Caco-2 (cell line): ENCODE results near the gene IPO9. TPM values are rescaled to one million over a fixed set of nuclear protein-coding genes. Genes with fewer than 3 reads are reported as not detected.

Source experiments
- BruUV-seq: library from RNA; stranded (reverse); fragments of 400-500 nt; replicated peaks from 2 replicates; lab custom pipeline; 2021; lab: Mats Ljungman, UMichigan
- CTCF ChIA-PET: fragments of 300-600 bp; sonication (Branson Sonifier 250); formaldehyde crosslinking; loops from one replicate; lab custom pipeline; 2022; ENCODE audit warnings: antibody characterized with exemption; lab: Charles Lee
- POLR2A ChIA-PET: fragments of 300-600 bp; sonication (Branson Sonifier 250); formaldehyde crosslinking; loops from one replicate; lab custom pipeline; 2022; ENCODE audit warnings: antibody characterized with exemption; lab: Charles Lee
- DNase-seq, 2 experiments: peaks; one replicate each; pipeline versions ENCODE4 v3.0.0 to v3.0.0-alpha.2; 2020 to 2022
- H3K27me3 ChIP-seq: replicated peaks from 2 replicates; pipeline ENCODE4 v1.6.0; 2011; ENCODE audit warnings: low read length; ENCODE audit not compliant: control insufficient read depth, insufficient read depth
- H3K36me3 ChIP-seq: 2 replicates; pipeline ENCODE4 v1.5.1; 2011; ENCODE audit warnings: low read length; ENCODE audit not compliant: control insufficient read depth, insufficient read depth
- H3K4me1 ChIP-seq: fragments of 250-450 bp; sonication (Bioruptor Pico); 2 replicates; pipeline ENCODE4 v1.5.1; 2020; ENCODE audit warnings: mild to moderate bottlenecking
- H3K4me3 ChIP-seq: 2 replicates; pipeline ENCODE4 v1.5.1; 2011; ENCODE audit warnings: low read depth, mild to moderate bottlenecking, control low read depth, low read length
- H3K9me3 ChIP-seq: fragments of 250-450 bp; sonication (Bioruptor Pico); 2 replicates; pipeline ENCODE4 v1.5.1; 2020; ENCODE audit warnings: mild to moderate bottlenecking, moderate library complexity
- H3K27ac Mint-ChIP-seq: one replicate; pipeline ENCODE4 v1.8.0; 2022; ENCODE audit warnings: mixed read lengths; ENCODE audit not compliant: unreplicated experiment
- H3K27me3 Mint-ChIP-seq: one replicate; pipeline ENCODE4 v1.8.0; 2022; ENCODE audit warnings: mixed read lengths; ENCODE audit not compliant: insufficient read depth, unreplicated experiment
- H3K36me3 Mint-ChIP-seq: one replicate; pipeline ENCODE4 v1.8.0; 2022; ENCODE audit warnings: mild to moderate bottlenecking, mixed read lengths; ENCODE audit not compliant: insufficient read depth, unreplicated experiment
- H3K4me1 Mint-ChIP-seq: one replicate; pipeline ENCODE4 v1.8.0; 2022; ENCODE audit warnings: low read depth, mixed read lengths; ENCODE audit not compliant: unreplicated experiment
- H3K4me3 Mint-ChIP-seq: one replicate; pipeline ENCODE4 v1.8.0; 2022; ENCODE audit warnings: mild to moderate bottlenecking, moderate library complexity, mixed read lengths; ENCODE audit not compliant: unreplicated experiment
- H3K9me3 Mint-ChIP-seq: one replicate; pipeline ENCODE4 v1.8.0; 2022; ENCODE audit warnings: mixed read lengths; ENCODE audit not compliant: unreplicated experiment
- CTCF ChIP-seq, 2 experiments: fragments of 200-600 bp in 1 of 2; IDR thresholded peaks; 1 replicate in 1 of 2; 2 replicates in 1 of 2; pipeline versions ENCODE4 v1.5.1 to v1.8.0; 2011 to 2022; ENCODE audit warnings: antibody characterized with exemption in 1 of 2, control low read depth in 1 of 2, inconsistent platforms in 1 of 2, low read depth in 1 of 2, low read length in 1 of 2, mild to moderate bottlenecking in 1 of 2, moderate library complexity in 1 of 2; ENCODE audit not compliant: insufficient read depth in 1 of 2, severe bottlenecking in 1 of 2, unreplicated experiment in 1 of 2
- intact Hi-C: fragments of 100-400 bp; cut with micrococcal nuclease; formaldehyde crosslinking; loops from one replicate; pipeline ENCODE4 v1.10.0; 2022; ENCODE audit not compliant: unreplicated experiment
- total RNA-seq: library from RNA; stranded (reverse); gene quantifications from 2 replicates; pipeline ENCODE4 v1.2.3, GENCODE V29; 2022

IPO9 gene
- total RNA-seq, 1 experiment from 2014 or later, result 107 TPM

- intact Hi-C loops, result no loop called here
- no peaks in the 10 kb centered on the region for H3K9me3 Mint-ChIP-seq
- peaks cover 3% of the 10 kb centered on the region for H3K27me3 Mint-ChIP-seq
- H3K27ac Mint-ChIP-seq, result no peak overlapping the region
- POLR2A ChIA-PET, result no interaction called here
- CTCF ChIA-PET, result interaction anchor here (0.8 to 6.7 kb wide), 2 partner anchors 81 to 278 kb away, joined by 3 to 178 read pairs; no protein-coding TSS in a partner anchor
- H3K4me3 Mint-ChIP-seq, result no peak overlapping the region
- Histone ChIP-seq H3K4me1 (no peaks in the 10 kb centered on the region), H3K36me3 (no peaks in the 10 kb centered on the region), H3K9me3 (no peaks in the 10 kb centered on the region), H3K4me3 (no peak overlapping the region), H3K27me3 (no peaks in the 10 kb centered on the region)
- H3K36me3 Mint-ChIP-seq, result peaks cover 4% of the 10 kb centered on the region
- no TSS peak for BruUV-seq
- DNase-seq, result no peak
- no peaks in the 10 kb centered on the region for H3K4me1 Mint-ChIP-seq
- TF ChIP-seq CTCF (IDR thresholded peaks at IDR 0.05; ENCODE audit: insufficient read depth in 1 of 2, low read depth in 1 of 2, low read length in 1 of 2, severe bottlenecking in 1 of 2, unreplicated experiment in 1 of 2), result no peak
These were observed 37.7 kb upstream of the IPO9 start for GRCh38 chr1:201791051-201791778.

GRCh38 chr1:201791779-201792173, 37.2 kb upstream of the IPO9 start:
- Mint-ChIP-seq H3K4me1 (no peaks in the 10 kb centered on the region), H3K36me3 (peaks cover 4% of the 10 kb centered on the region), H3K27me3 (peaks cover 3% of the 10 kb centered on the region), H3K27ac (no peak overlapping the region), H3K4me3 (no peak overlapping the region), H3K9me3 (no peaks in the 10 kb centered on the region)
- no TSS peak for BruUV-seq
- H3K36me3 ChIP-seq, result no peaks in the 10 kb centered on the region
- H3K9me3 ChIP-seq, result no peaks in the 10 kb centered on the region
- H3K4me3 ChIP-seq, result no peak overlapping the region
- no peaks in the 10 kb centered on the region for H3K4me1 ChIP-seq
- intact Hi-C loops, result no loop called here
- no peak for DNase-seq
- no peaks in the 10 kb centered on the region for H3K27me3 ChIP-seq
- POLR2A ChIA-PET, result no interaction called here
- TF ChIP-seq CTCF (IDR thresholded peaks at IDR 0.05; ENCODE audit: insufficient read depth in 1 of 2, low read depth in 1 of 2, low read length in 1 of 2, severe bottlenecking in 1 of 2, unreplicated experiment in 1 of 2), result no peak
- CTCF ChIA-PET, result interaction anchor here (0.8 to 6.7 kb wide), 2 partner anchors 82 to 278 kb away, joined by 3 to 178 read pairs; no protein-coding TSS in a partner anchor

GRCh38 chr1:201792534-201793305, 36.2 kb upstream of the IPO9 start:
- CTCF ChIA-PET, result interaction anchor here (0.6 to 6.7 kb wide), 28 partner anchors 8 to 731 kb away, joined by 3 to 178 read pairs (median 5); no protein-coding TSS in a partner anchor

More at GRCh38 chr1:201792534-201793305, 36.2 kb upstream of the IPO9 start:
- Histone ChIP-seq H3K27me3 (no peaks in the 10 kb centered on the region), H3K9me3 (no peaks in the 10 kb centered on the region), H3K4me1 (no peaks in the 10 kb centered on the region), H3K36me3 (no peaks in the 10 kb centered on the region), H3K4me3 (no peak overlapping the region)
- no TSS peak for BruUV-seq
- peak; percentile 85 to 97 for TF ChIP-seq CTCF (IDR thresholded peaks at IDR 0.05; ENCODE audit: insufficient read depth in 1 of 2, low read depth in 1 of 2, low read length in 1 of 2, severe bottlenecking in 1 of 2, unreplicated experiment in 1 of 2)
- Mint-ChIP-seq H3K4me1 (no peaks in the 10 kb centered on the region), H3K36me3 (peaks cover 4% of the 10 kb centered on the region), H3K4me3 (no peak overlapping the region), H3K27ac (no peak overlapping the region), H3K27me3 (peaks cover 3% of the 10 kb centered on the region), H3K9me3 (no peaks in the 10 kb centered on the region)
- intact Hi-C loops, result loop anchor here (1.0 kb wide), 2 partner anchors 83 to 233 kb away; no protein-coding TSS in a partner anchor
- peak; percentile 73 to 79 for DNase-seq
- POLR2A ChIA-PET, result no interaction called here
